Measurements from ENCODE around the gene ALDH1A2.

ALDH1A2 gene

GRCh38 chr15:58038426-58039078 is 27.0 kb downstream of the ALDH1A2 start (continued):
- TF ChIP-seq INSM2 (tag by site-specific recombination; IDR thresholded peaks at IDR 0.05) (peak; percentile 97), ZNF558 (tag by site-specific recombination; IDR thresholded peaks at IDR 0.05) (peak; percentile 44; the same call in 1 of the 2 replicates), ATF2 (tag by site-specific recombination; IDR thresholded peaks at IDR 0.05; ENCODE audit: low read depth) (peak; percentile 60), ZNF596 (tag by site-specific recombination; IDR thresholded peaks at IDR 0.05) (peak; percentile 49; the same call in 1 of the 2 replicates), ZFP69B (tag by site-specific recombination; IDR thresholded peaks at IDR 0.05) (0 out of 2 replicates have a peak, but pooled peaks have one; percentile 28), ZNF629 (tag by site-specific recombination; IDR thresholded peaks at IDR 0.05) (peak; percentile 76), ZNF449 (tag by site-specific recombination; IDR thresholded peaks at IDR 0.05) (0 out of 2 replicates have a peak, but pooled peaks have one; percentile 35), KLF16 (tag by site-specific recombination; IDR thresholded peaks at IDR 0.05) (0 out of 2 replicates have a peak, but pooled peaks have one; percentile 32), SCRT2 (tag by site-specific recombination; IDR thresholded peaks at IDR 0.05) (0 out of 2 replicates have a peak, but pooled peaks have one; percentile 38), ZNF555 (tag by site-specific recombination; conservative IDR thresholded peaks at IDR 0.05) (no peak), ZXDB (tag by site-specific recombination; IDR thresholded peaks at IDR 0.05) (peak; percentile 86), ZNF610 (tag by site-specific recombination; IDR thresholded peaks at IDR 0.05; ENCODE audit: borderline replicate concordance) (peak; percentile 58; the same call in 1 of the 2 replicates), ZNF398 (tag by site-specific recombination; IDR thresholded peaks at IDR 0.05) (peak; percentile 59), GLI2 (tag by site-specific recombination; IDR thresholded peaks at IDR 0.05; ENCODE audit: borderline replicate concordance, low read depth) (peak; percentile 95), ZNF341 (tag by site-specific recombination; IDR thresholded peaks at IDR 0.05; ENCODE audit: low read depth) (peak; percentile 58; the same call in 1 of the 2 replicates), BCL11A (tag by site-specific recombination; IDR thresholded peaks at IDR 0.05; ENCODE audit: low read depth) (peak; percentile 72; the same call in 1 of the 2 replicates), ZBTB17 (tag by site-specific recombination; IDR thresholded peaks at IDR 0.05) (peak; percentile 74), OSR2 (tag by site-specific recombination; IDR thresholded peaks at IDR 0.05) (peak; percentile 100), ZSCAN16 (tag by site-specific recombination; IDR thresholded peaks at IDR 0.05) (peak; percentile 95), ZNF785 (tag by site-specific recombination; IDR thresholded peaks at IDR 0.05) (no peak), KLF8 (tag by site-specific recombination; IDR thresholded peaks at IDR 0.05) (peak; percentile 73), ZBTB21 (tag by site-specific recombination; IDR thresholded peaks at IDR 0.05) (0 out of 2 replicates have a peak, but pooled peaks have one; percentile 25), ZNF394 (tag by site-specific recombination; IDR thresholded peaks at IDR 0.05; ENCODE audit: borderline replicate concordance) (peak; percentile 39; the same call in 1 of the 2 replicates), ZNF426 (tag by site-specific recombination; IDR thresholded peaks at IDR 0.05) (no peak), ZNF76 (tag by site-specific recombination; IDR thresholded peaks at IDR 0.05; ENCODE audit: borderline replicate concordance, low read depth) (peak; percentile 54; the same call in 1 of the 2 replicates), ZNF518A (tag by site-specific recombination; conservative IDR thresholded peaks at IDR 0.05; ENCODE audit: low read depth) (0 out of 2 replicates have a peak, but pooled peaks have one; percentile 26), PRDM1 (tag by site-specific recombination; IDR thresholded peaks at IDR 0.05) (0 out of 2 replicates have a peak, but pooled peaks have one; percentile 38), FEZF1 (tag by site-specific recombination; IDR thresholded peaks at IDR 0.05) (peak; percentile 100)
